Measurements from ENCODE around the gene KLHDC8B.

The KLHDC8B gene

GRCh38 chr3:49161197-49161596, 10.2 kb upstream of the KLHDC8B start:
- DNase-seq, result no peak

GRCh38 chr3:49161808-49162530, 9.4 kb upstream of the KLHDC8B start:
- DNase-seq, result no peak

- DNase-seq, result no peak
These were observed 8.5 kb upstream of the KLHDC8B start for GRCh38 chr3:49162751-49163419.

GRCh38 chr3:49163609-49164008, 7.8 kb upstream of the KLHDC8B start:
- no peak for DNase-seq

GRCh38 chr3:49164983-49165720, 6.2 kb upstream of the KLHDC8B start:
- no peak for DNase-seq

- DNase-seq, result peak; percentile 75
These were observed 5.3 kb upstream of the KLHDC8B start, which contains the start of gene CCDC71 for GRCh38 chr3:49165771-49166751. TSS of gene CCDC71 (minus strand) at chr3:49166331. CDS start at chr3:49164208, 2,123 bp downstream.

GRCh38 chr3:49166752-49167556, 4.4 kb upstream of the KLHDC8B start:
- no peak for DNase-seq

- DNase-seq, result no peak
These were observed 667 bp upstream of the KLHDC8B start for GRCh38 chr3:49170744-49171118.

- DNase-seq, result no peak
These were observed 540 bp downstream of the KLHDC8B start for GRCh38 chr3:49171775-49172500.

- DNase-seq, result no peak
These were observed 1.2 kb downstream of the KLHDC8B start for GRCh38 chr3:49172551-49173041.

GRCh38 chr3:49173116-49173791, 1.9 kb downstream of the KLHDC8B start:
- no peak for DNase-seq

GRCh38 chr3:49173792-49174170, 2.4 kb downstream of the KLHDC8B start:
- DNase-seq, result no peak

GRCh38 chr3:49174397-49174985, 3.1 kb downstream of the KLHDC8B start:
- DNase-seq, result no peak

GRCh38 chr3:49175530-49175929, 4.1 kb downstream of the KLHDC8B start:
- DNase-seq, result no peak

GRCh38 chr3:49177073-49177472, 5.7 kb downstream of the KLHDC8B start:
- DNase-seq, result no peak

GRCh38 chr3:49180116-49180515, 8.7 kb downstream of the KLHDC8B start:
- DNase-seq, result no peak

GRCh38 chr3:49181351-49181750, 10.0 kb downstream of the KLHDC8B start:
- DNase-seq, result no peak

- no peak for DNase-seq
These were observed 11.3 kb downstream of the KLHDC8B start for GRCh38 chr3:49182682-49183081.

- DNase-seq, result no peak
These were observed 12.5 kb downstream of the KLHDC8B start for GRCh38 chr3:49183873-49184272.

GRCh38 chr3:49191741-49192140, 20.3 kb downstream of the KLHDC8B start:
- no peak for DNase-seq
